T-helper 17 cell (primary cell): ENCODE results near the gene PIGZ. TPM values are rescaled to one million over a fixed set of nuclear protein-coding genes. Genes with fewer than 3 reads are reported as not detected.
"Not testable (repeated sequence)": the region's sequence is repeated elsewhere in the genome, so short reads cannot be mapped to it uniquely, and the experiment has no call there.

Experiments
- ATAC-seq: fragments of 150-1000 bp; cut with Tn5 transposase; 2 replicates; pipeline ENCODE4 v1.10.0; 2021; ENCODE audit warnings: mild to moderate bottlenecking, moderate library complexity
- DNase-seq, 3 donors: peaks; one replicate each; pipeline versions ENCODE4 v3.0.0 to v3.0.0-alpha.2; 2020 to 2021
- H3K9me3 ChIP-seq: one replicate; pipeline ENCODE4 v1.7.0; 2013; ENCODE audit warnings: low read length, mild to moderate bottlenecking; ENCODE audit not compliant: control insufficient read depth, poor library complexity, severe bottlenecking
- H3K27ac Mint-ChIP-seq: one replicate; pipeline ENCODE4 v1.8.0; 2022; ENCODE audit warnings: mild to moderate bottlenecking, moderate library complexity, mixed read lengths
- H3K27me3 Mint-ChIP-seq: one replicate; pipeline ENCODE4 v1.8.0; 2022; ENCODE audit warnings: mixed read lengths
- H3K36me3 Mint-ChIP-seq: one replicate; pipeline ENCODE4 v1.8.0; 2022; ENCODE audit warnings: low read depth, mixed read lengths
- H3K4me1 Mint-ChIP-seq: one replicate; pipeline ENCODE4 v1.8.0; 2022; ENCODE audit warnings: mild to moderate bottlenecking, mixed read lengths
- H3K4me3 Mint-ChIP-seq: one replicate; pipeline ENCODE4 v1.8.0; 2022; ENCODE audit warnings: mild to moderate bottlenecking, moderate library complexity, mixed read lengths
- total RNA-seq, 4 donors: library from RNA in 2 of 4; stranded (reverse) in 2 of 4; gene quantifications; one replicate each; pipeline ENCODE4 v1.2.3 and lab custom pipeline; 2022 to 2026

PIGZ gene
- total RNA-seq, 2 donors from 2014 or later, result 0.89 to 1.5 TPM

DNA sequence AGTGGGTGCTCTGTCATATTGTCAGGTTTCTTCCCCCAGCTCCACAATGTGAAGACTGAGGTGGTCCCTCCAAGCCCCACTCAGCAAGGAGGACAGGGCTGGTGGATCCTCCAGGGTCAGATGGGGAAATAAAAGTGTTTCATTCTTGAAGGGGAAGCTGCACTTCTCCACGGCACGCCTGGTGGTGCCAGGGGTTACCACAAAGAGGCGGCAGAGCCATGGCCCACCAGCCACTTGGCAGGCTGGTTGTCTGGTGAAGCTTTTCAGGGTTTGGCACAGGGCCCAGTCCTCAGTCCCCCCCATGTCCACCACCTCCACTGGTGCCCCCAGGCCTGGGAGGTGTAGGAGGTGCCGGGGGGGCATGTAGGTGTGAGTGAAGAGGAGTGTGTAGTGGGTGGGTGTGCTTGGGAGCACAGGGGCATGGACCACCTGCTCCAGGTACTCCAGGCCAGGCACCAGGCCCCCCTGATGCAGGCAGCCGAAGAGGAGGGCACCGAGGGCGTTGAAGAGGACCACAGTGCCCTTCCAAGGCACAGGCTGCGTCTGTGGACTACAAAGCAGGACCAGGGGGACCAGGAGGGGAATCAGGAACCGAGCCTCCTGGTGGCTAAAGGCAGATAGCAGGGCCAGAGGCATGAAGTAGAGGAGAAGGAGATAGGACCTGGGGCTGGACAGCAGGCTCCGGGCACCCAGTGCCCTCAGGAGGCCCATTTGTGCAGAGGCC, 21.3 kb downstream of the PIGZ start:
- no peaks in the 10 kb centered on the region for H3K9me3 ChIP-seq
- DNase-seq (no peak), ATAC-seq (no peak)
- Mint-ChIP-seq H3K4me1 (peaks cover 20% of the 10 kb centered on the region), H3K36me3 (peaks cover 2% of the 10 kb centered on the region), H3K4me3 (no peak overlapping the region), H3K27ac (no peak overlapping the region), H3K27me3 (no peaks in the 10 kb centered on the region)

- H3K27ac Mint-ChIP-seq, result peak overlapping the region; percentile 100
- not testable (repeated sequence) for DNase-seq, H3K9me3 ChIP-seq, H3K36me3 Mint-ChIP-seq, H3K27me3 Mint-ChIP-seq, ATAC-seq
- H3K4me1 Mint-ChIP-seq, result peaks cover 35% of the 10 kb centered on the region
- H3K4me3 Mint-ChIP-seq, result peak overlapping the region; percentile 99
Observed at GRCh38 chr3:196944037-196944790, 24.4 kb downstream of the PIGZ start.

GRCh38 chr3:196942915-196943277, 25.7 kb downstream of the PIGZ start:
- Mint-ChIP-seq H3K27ac (peak overlapping the region; percentile 100), H3K4me1 (peaks cover 35% of the 10 kb centered on the region), H3K36me3 (peaks cover 7% of the 10 kb centered on the region), H3K27me3 (no peaks in the 10 kb centered on the region), H3K4me3 (peak overlapping the region; percentile 99)
- H3K9me3 ChIP-seq, result no peaks in the 10 kb centered on the region
- ATAC-seq, result no peak
- DNase-seq, result peak in 1 of 3 donors; percentile 13

- peaks cover 7% of the 10 kb centered on the region for H3K36me3 Mint-ChIP-seq
Observed at GRCh38 chr3:196942226-196942914, 26.3 kb downstream of the PIGZ start, which contains the start of gene NCBP2. TSS of gene NCBP2 (minus strand) at chr3:196942528. CDS start at chr3:196942503, 25 bp downstream.

GRCh38 chr3:196941729-196942225, 26.9 kb downstream of the PIGZ start:
- Mint-ChIP-seq H3K4me1 (peaks cover 35% of the 10 kb centered on the region), H3K27me3 (no peaks in the 10 kb centered on the region), H3K27ac (peak overlapping the region; percentile 100), H3K36me3 (peaks cover 7% of the 10 kb centered on the region), H3K4me3 (peak overlapping the region; percentile 99)
- ATAC-seq, result peak; percentile 57
- peak; percentile 40 to 45 (median 42) for DNase-seq
- H3K9me3 ChIP-seq, result no peaks in the 10 kb centered on the region

More at GRCh38 chr3:196942226-196942914, 26.3 kb downstream of the PIGZ start, which contains the start of gene NCBP2:
- Mint-ChIP-seq H3K27me3 (no peaks in the 10 kb centered on the region), H3K27ac (peak within 1 kb of the TSS; percentile 100), H3K4me3 (peak within 1 kb of the TSS; percentile 99), H3K4me1 (peaks cover 35% of the 10 kb centered on the region)
- DNase-seq, result peak; percentile 98 to 100 (median 98)
- no peaks in the 10 kb centered on the region for H3K9me3 ChIP-seq
- ATAC-seq, result peak; percentile 94

DNA sequence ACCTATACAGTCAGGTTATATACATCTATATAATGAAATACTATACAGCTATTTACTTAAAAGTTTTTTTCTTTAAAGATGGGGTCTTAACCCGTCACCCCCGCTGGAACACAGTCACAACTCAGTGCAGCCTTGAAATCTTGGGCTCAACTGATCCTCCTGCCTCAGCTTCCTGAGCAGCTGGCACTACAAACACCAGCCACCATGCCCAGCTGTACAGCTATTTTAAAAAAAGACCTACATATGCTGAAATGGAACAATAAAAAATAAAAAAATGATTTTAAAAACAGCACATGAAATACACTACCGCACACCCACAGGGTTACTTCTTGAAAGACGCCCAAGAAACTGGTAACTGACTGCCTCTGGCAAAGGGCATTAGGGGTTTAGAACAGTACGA, 30.1 kb downstream of the PIGZ start:
- peaks cover 26% of the 10 kb centered on the region for H3K4me1 Mint-ChIP-seq
- no peak for DNase-seq
- H3K9me3 ChIP-seq, result no peaks in the 10 kb centered on the region
- no peak for ATAC-seq
- no peak overlapping the region for H3K27ac Mint-ChIP-seq
- peaks cover 7% of the 10 kb centered on the region for H3K36me3 Mint-ChIP-seq
- H3K27me3 Mint-ChIP-seq, result no peaks in the 10 kb centered on the region
- H3K4me3 Mint-ChIP-seq, result no peak overlapping the region

- H3K4me3 Mint-ChIP-seq, result no peak overlapping the region
- ATAC-seq (no peak), DNase-seq (no peak)
- peak overlapping the region; percentile 39 for H3K27ac Mint-ChIP-seq
- no peaks in the 10 kb centered on the region for H3K9me3 ChIP-seq
- H3K4me1 Mint-ChIP-seq, result peaks cover 22% of the 10 kb centered on the region
- peaks cover 7% of the 10 kb centered on the region for H3K36me3 Mint-ChIP-seq
- H3K27me3 Mint-ChIP-seq, result no peaks in the 10 kb centered on the region
Observed at GRCh38 chr3:196938124-196938523, 30.5 kb downstream of the PIGZ start.

- peak overlapping the region; percentile 11 for H3K27ac Mint-ChIP-seq
- H3K27me3 Mint-ChIP-seq, result no peaks in the 10 kb centered on the region
- peaks cover 10% of the 10 kb centered on the region for H3K4me1 Mint-ChIP-seq
- no peaks in the 10 kb centered on the region for H3K9me3 ChIP-seq
- ATAC-seq (no peak), DNase-seq (no peak)
- H3K4me3 Mint-ChIP-seq, result peak overlapping the region; percentile 19
- no peaks in the 10 kb centered on the region for H3K36me3 Mint-ChIP-seq
Observed at GRCh38 chr3:196936288-196936687, 32.3 kb downstream of the PIGZ start.

DNA sequence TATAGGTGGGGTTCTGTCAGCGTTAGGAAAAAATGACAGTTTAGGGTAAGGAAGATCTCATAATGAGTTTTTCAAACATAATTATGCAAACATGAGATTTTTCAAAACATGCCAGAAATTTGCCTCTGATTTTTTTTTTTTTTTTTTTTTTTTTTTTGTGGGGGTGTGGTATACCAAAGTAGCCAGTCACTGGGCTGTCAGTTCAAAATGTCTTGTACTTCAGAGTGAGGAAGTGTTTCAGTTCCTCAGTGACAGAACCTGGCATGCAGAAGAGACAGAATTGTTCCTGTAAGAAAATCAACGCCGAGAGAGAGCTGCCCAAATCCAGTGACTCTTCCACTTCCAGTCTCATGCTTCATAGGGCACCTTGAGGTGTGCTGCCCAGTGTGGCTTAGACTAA, 36.0 kb downstream of the PIGZ start:
- H3K4me1 Mint-ChIP-seq, result peaks cover 2% of the 10 kb centered on the region
- ATAC-seq (no peak), DNase-seq (no peak)
- H3K27me3 Mint-ChIP-seq, result no peaks in the 10 kb centered on the region
- H3K27ac Mint-ChIP-seq, result no peak overlapping the region
- H3K36me3 Mint-ChIP-seq, result peaks cover 2% of the 10 kb centered on the region
- H3K4me3 Mint-ChIP-seq, result no peak overlapping the region
- H3K9me3 ChIP-seq, result no peaks in the 10 kb centered on the region

GRCh38 chr3:196931828-196932587, 36.6 kb downstream of the PIGZ start:
- ATAC-seq (no peak), DNase-seq (no peak)
- no peaks in the 10 kb centered on the region for H3K9me3 ChIP-seq
- peaks cover 2% of the 10 kb centered on the region for H3K4me1 Mint-ChIP-seq
- peaks cover 2% of the 10 kb centered on the region for H3K36me3 Mint-ChIP-seq
- no peak overlapping the region for H3K4me3 Mint-ChIP-seq
- no peak overlapping the region for H3K27ac Mint-ChIP-seq
- no peaks in the 10 kb centered on the region for H3K27me3 Mint-ChIP-seq

DNA sequence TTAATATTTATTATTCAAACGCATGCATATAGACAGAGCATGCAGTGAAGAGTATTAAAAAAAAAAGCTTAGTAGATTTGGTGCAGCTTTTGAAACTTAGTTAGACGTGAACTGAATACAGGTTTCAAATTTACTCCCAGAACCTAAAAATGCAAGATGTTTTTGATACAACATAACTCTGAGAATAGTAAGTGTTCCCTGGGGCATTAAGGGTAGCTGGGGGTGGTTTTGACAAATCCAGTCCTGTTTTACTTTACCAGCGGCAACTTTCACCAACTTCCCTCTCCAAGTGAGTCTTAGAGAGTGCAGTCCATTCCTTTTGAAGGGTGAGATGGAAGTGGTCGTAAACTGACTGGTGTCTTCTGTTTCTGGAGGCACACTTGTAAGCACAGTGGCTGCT, 37.5 kb downstream of the PIGZ start:
- no peaks in the 10 kb centered on the region for H3K9me3 ChIP-seq
- H3K36me3 Mint-ChIP-seq, result peaks cover 2% of the 10 kb centered on the region

GRCh38 chr3:196927571-196928453, 40.8 kb downstream of the PIGZ start:
- no peaks in the 10 kb centered on the region for H3K27me3 Mint-ChIP-seq
- no peak for ATAC-seq
- no peak overlapping the region for H3K27ac Mint-ChIP-seq
- no peaks in the 10 kb centered on the region for H3K4me1 Mint-ChIP-seq
- no peak for DNase-seq
- peaks cover 2% of the 10 kb centered on the region for H3K36me3 Mint-ChIP-seq
- no peak overlapping the region for H3K4me3 Mint-ChIP-seq
- H3K9me3 ChIP-seq, result no peaks in the 10 kb centered on the region

More for the DNA sequence above, 37.5 kb downstream of the PIGZ start:
- Mint-ChIP-seq H3K27ac (no peak overlapping the region), H3K27me3 (no peaks in the 10 kb centered on the region), H3K4me3 (no peak overlapping the region), H3K4me1 (peaks cover 2% of the 10 kb centered on the region)
- no peak for ATAC-seq
- no peak for DNase-seq
